Colonic mucosa (tissue), 4 donors: Measurements from ENCODE around the gene CALD1. TPM values are rescaled to one million over a fixed set of nuclear protein-coding genes. Genes with fewer than 3 reads are reported as not detected.
A peak's percentile ranks its signal among the peaks of the same experiment; 100 is the strongest.

ENCODE experiments used
- DNase-seq: peaks from one replicate; pipeline ENCODE4 v3.0.0-alpha.2; 2020
- H3K27ac ChIP-seq: fragments of 200-600 bp; one replicate; pipeline ENCODE4 v1.8.0; 2021
- H3K27me3 ChIP-seq: fragments of 200-600 bp; one replicate; pipeline ENCODE4 v1.8.0; 2021
- H3K36me3 ChIP-seq: fragments of 200-600 bp; one replicate; pipeline ENCODE4 v1.8.0; 2021
- H3K4me1 ChIP-seq: fragments of 200-600 bp; one replicate; pipeline ENCODE4 v1.8.0; 2021; ENCODE audit warnings: mild to moderate bottlenecking
- H3K4me3 ChIP-seq: fragments of 200-600 bp; one replicate; pipeline ENCODE4 v1.8.0; 2021
- H3K9ac ChIP-seq, 2 donors: one replicate each; pipeline ENCODE4 v1.7.0; 2013; ENCODE audit warnings: control low read depth in 2 of 2, low read depth in 2 of 2, low read length in 2 of 2
- H3K9me3 ChIP-seq: fragments of 200-600 bp; one replicate; pipeline ENCODE4 v1.8.0; 2021
- intact Hi-C: fragments of 100-400 bp; cut with DNase I; formaldehyde crosslinking; loops from one replicate; pipeline ENCODE4 v1.14.1; 2022
- total RNA-seq, 2 donors: library from RNA; stranded (reverse); fragmentation: NEBNext Ultra II Directional in 1 of 2; extraction: Animal tissue kit (Norgen Biotek cat#: 25700) in 1 of 2; gene quantifications; one replicate each; pipeline ENCODE4 v1.2.1, GENCODE V29; 2021
- TF ChIP-seq, protein P1 (sequence below): fragments of 200-600 bp; IDR thresholded peaks from one replicate; pipeline ENCODE4 v1.8.0; 2022; ENCODE audit warnings: antibody characterized with exemption, mild to moderate bottlenecking
- donor health status: healthy.
- donor health status: DM: no; HTN: no; CAD: no.
- donor health status: DM: no; HTN: no; CAD: no.

CALD1 gene
- total RNA-seq, 2 donors from 2014 or later, result 27.4 to 193 TPM

DNA sequence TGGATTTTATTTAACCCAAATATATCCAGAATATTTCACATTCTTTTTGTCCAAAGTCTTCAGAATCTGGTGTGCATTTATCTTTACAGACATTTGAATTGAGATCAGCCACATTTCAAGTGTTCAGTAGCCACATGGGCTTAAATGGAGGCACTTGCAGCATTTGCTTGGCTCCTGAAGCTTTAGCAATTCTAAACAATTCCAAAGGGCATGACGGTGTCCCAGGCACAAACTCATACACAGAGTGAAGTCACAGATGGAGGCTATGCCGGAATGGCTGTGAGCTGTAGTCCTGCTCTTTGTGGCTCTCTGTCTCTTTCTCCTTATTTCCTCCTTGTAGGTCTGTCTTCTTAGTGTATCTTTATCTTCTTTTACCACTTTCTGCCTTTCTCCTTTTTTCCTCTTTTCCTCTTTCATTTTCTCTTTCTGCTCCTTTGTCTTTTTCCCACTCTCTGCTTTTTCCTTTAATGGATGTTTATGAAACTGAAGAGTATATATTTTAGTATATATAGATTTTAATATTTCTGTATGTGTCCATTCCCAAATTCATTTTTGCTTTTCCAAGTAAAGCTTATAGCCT, 214.5 kb downstream of the CALD1 start:
- no peaks in the 10 kb centered on the region for H3K27me3 ChIP-seq
- TF ChIP-seq, protein P1, sequence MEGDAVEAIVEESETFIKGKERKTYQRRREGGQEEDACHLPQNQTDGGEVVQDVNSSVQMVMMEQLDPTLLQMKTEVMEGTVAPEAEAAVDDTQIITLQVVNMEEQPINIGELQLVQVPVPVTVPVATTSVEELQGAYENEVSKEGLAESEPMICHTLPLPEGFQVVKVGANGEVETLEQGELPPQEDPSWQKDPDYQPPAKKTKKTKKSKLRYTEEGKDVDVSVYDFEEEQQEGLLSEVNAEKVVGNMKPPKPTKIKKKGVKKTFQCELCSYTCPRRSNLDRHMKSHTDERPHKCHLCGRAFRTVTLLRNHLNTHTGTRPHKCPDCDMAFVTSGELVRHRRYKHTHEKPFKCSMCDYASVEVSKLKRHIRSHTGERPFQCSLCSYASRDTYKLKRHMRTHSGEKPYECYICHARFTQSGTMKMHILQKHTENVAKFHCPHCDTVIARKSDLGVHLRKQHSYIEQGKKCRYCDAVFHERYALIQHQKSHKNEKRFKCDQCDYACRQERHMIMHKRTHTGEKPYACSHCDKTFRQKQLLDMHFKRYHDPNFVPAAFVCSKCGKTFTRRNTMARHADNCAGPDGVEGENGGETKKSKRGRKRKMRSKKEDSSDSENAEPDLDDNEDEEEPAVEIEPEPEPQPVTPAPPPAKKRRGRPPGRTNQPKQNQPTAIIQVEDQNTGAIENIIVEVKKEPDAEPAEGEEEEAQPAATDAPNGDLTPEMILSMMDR, result no peak
- no peak for DNase-seq
- no peaks in the 10 kb centered on the region for H3K4me1 ChIP-seq
- no peaks in the 10 kb centered on the region for H3K36me3 ChIP-seq
- H3K4me3 ChIP-seq, result no peak overlapping the region
- no peak overlapping the region for H3K27ac ChIP-seq
- intact Hi-C loops, result no loop called here
- H3K9me3 ChIP-seq, result no peaks in the 10 kb centered on the region
- no peak overlapping the region for H3K9ac ChIP-seq

DNA sequence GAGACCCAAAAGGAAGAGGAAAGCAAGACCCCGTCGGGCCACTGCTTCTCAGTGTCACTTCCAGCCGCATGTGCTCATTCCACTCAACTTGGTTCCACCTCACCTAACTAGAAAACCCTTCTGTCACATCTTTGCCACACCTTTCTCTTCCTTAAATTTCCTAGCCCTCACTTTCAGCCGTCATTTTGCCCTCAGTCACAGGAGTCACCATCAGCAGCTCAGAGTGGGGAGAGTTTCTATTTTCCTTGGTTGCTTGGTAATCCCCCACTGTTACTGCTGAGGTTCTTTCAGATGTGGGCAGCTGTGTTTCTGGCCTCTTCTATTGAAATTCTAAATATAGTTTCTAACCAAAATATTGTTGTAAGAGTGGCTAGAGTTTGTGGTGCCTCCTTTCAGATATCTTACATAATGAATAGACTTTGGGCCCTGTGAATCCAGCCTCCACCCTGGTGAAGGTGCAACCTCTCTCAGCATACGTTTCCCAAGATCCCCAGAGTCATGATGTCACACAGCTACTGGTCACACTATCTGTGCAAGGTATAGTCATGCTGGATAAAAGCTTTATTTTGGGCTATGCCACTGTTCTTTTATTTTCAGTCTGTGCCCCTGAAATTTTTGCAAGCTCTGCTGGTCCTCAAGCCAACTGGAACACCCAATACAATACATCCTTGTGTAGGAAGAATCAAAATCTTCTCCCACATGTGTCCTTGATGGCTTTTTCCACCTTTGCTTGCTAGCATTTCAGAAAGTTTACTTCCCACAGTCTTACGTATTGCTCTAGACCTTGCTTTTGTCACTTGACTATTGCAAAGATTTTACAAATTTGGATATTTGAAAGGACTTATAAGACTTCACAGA, 216.0 kb downstream of the CALD1 start:
- Histone ChIP-seq H3K27ac (peak overlapping the region; percentile 43), H3K4me3 (no peak overlapping the region), H3K9me3 (no peaks in the 10 kb centered on the region), H3K9ac (no peak overlapping the region), H3K27me3 (no peaks in the 10 kb centered on the region), H3K4me1 (no peaks in the 10 kb centered on the region), H3K36me3 (no peaks in the 10 kb centered on the region)
- intact Hi-C loops, result no loop called here
- TF ChIP-seq, protein P1, result no peak
- no peak for DNase-seq

DNA sequence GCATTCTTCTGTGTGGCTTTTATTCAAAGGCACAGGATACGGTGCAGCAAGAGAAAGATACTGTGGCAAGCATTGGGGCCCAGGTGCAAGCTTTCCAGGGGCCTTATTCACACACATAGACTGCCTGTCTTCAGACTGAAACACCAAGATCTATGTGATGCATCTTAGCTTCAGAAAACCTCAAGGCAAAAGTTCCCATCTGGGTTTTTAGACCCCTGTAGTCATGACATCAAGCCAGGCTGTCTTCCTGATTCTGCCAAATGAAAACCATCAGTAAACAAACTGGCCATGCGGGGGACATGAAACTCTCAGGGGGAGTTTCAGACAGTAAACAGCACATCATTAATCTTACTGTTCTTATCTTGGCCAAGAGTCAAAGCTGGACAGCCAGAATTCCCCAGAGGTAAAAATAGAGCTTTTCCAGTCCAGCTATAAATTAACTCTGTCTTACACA, 216.7 kb downstream of the CALD1 start:
- H3K27ac ChIP-seq, result peak overlapping the region; percentile 43
- H3K36me3 ChIP-seq, result no peaks in the 10 kb centered on the region

DNA sequence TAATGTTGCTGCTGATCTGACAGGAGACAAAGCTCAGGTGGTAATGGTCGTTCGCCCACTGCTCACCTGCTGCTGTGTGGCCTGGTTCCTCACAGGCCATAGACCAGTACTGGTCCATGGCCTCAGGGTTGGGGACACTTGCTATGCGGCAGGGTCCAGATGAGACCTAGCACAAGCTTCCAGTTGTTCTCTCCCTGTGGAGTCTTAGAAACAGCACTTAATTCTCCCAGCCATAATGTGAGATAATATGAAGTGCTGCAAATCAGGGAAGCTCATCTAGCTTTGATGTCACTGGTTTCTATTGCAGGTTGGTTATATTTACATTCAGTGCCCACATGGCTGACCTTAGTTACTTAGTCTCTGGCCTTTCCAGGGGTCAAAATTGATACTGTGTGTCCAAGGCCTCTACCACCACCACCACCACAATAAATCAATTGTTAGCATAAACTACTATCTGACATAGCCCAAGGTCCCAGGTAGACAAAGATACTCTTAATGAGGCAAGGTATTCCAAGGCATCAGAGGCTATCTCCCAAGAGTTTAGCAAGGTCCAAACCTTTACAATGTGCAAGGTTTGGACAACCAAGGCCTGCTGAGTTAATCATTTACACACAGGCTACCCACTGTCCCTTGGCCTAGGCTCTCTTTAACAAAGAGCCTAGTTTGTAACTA, 217.9 kb downstream of the CALD1 start:
- H3K9me3 ChIP-seq, result no peaks in the 10 kb centered on the region
- H3K27me3 ChIP-seq, result no peaks in the 10 kb centered on the region
- intact Hi-C loops, result no loop called here
- TF ChIP-seq, protein P1, result no peak
- no peak for DNase-seq
- no peaks in the 10 kb centered on the region for H3K36me3 ChIP-seq
- H3K4me3 ChIP-seq, result no peak overlapping the region
- H3K27ac ChIP-seq, result no peak overlapping the region
- H3K9ac ChIP-seq, result no peak overlapping the region
- H3K4me1 ChIP-seq, result no peaks in the 10 kb centered on the region

More for the DNA sequence above, 216.7 kb downstream of the CALD1 start:
- Histone ChIP-seq H3K9ac (no peak overlapping the region), H3K9me3 (no peaks in the 10 kb centered on the region), H3K4me3 (no peak overlapping the region), H3K4me1 (no peaks in the 10 kb centered on the region), H3K27me3 (no peaks in the 10 kb centered on the region)
- intact Hi-C loops, result no loop called here
- no peak for DNase-seq
- TF ChIP-seq, protein P1, result no peak

DNA sequence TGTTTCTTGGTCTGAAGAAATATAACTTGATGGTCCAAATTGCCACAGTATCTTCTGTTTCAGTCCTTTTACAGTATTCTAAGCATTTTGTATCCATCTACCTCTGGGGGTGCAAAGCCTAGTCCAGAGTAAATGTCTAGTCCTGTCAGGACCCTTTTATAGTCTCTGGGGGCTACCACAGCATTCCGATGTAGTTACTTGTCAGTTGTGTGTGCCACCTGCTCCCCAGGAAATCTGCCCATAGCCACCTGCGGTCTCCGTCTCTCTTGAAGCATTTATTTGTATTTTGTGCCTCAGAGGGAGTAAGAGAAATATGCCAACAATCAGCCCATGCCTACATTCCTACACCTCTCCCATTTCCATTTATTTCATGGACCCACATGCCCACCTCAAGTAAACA, 219.7 kb downstream of the CALD1 start:
- TF ChIP-seq, protein P1, result no peak
- intact Hi-C loops, result no loop called here

More for the DNA sequence above, 219.7 kb downstream of the CALD1 start:
- no peaks in the 10 kb centered on the region for H3K4me1 ChIP-seq
- no peaks in the 10 kb centered on the region for H3K36me3 ChIP-seq
- DNase-seq, result no peak
- H3K27me3 ChIP-seq, result no peaks in the 10 kb centered on the region
- no peak overlapping the region for H3K9ac ChIP-seq
- no peak overlapping the region for H3K4me3 ChIP-seq
- no peak overlapping the region for H3K27ac ChIP-seq
- no peaks in the 10 kb centered on the region for H3K9me3 ChIP-seq
